CD14-positive monocyte (primary cell): ENCODE data around the gene IL3. TPM values are rescaled to one million over a fixed set of nuclear protein-coding genes. Genes with fewer than 3 reads are reported as not detected.

ENCODE experiments used
- DNase-seq, 3 donors: peaks; one replicate each; pipeline ENCODE4 v3.0.0-alpha.2; 2011 to 2022
- H2AFZ ChIP-seq: 2 replicates; pipeline ENCODE4 v1.6.0; 2012; ENCODE audit warnings: mild to moderate bottlenecking, low read depth, low read length, inconsistent platforms; ENCODE audit not compliant: insufficient read depth, poor library complexity, severe bottlenecking
- H3K27ac ChIP-seq, 2 donors: 1 replicate in 1 of 2; 2 replicates in 1 of 2; pipeline ENCODE4 v1.5.1; 2012 to 2013; ENCODE audit warnings: low read length in 2 of 2, control low read depth in 1 of 2, inconsistent platforms in 1 of 2, low read depth in 1 of 2, mild to moderate bottlenecking in 1 of 2
- H3K27me3 ChIP-seq, 2 donors: one replicate each; pipeline versions ENCODE4 v1.6.0 to v1.6.1; 2011 to 2013; ENCODE audit warnings: low read length in 2 of 2; ENCODE audit not compliant: control insufficient read depth in 2 of 2, insufficient read depth in 2 of 2
- H3K36me3 ChIP-seq, 2 donors: replicated peaks in 1 of 2; 1 replicate in 1 of 2; 2 replicates in 1 of 2; pipeline versions ENCODE4 v1.5.1 to v1.6.1; 2012 to 2013; ENCODE audit warnings: low read length in 2 of 2, control low read depth in 1 of 2, inconsistent platforms in 1 of 2, mild to moderate bottlenecking in 1 of 2; ENCODE audit not compliant: insufficient read depth in 2 of 2, control insufficient read depth in 1 of 2
- H3K4me1 ChIP-seq, 2 donors: 1 replicate in 1 of 2; 2 replicates in 1 of 2; pipeline versions ENCODE4 v1.5.1 to v1.6.1; 2012 to 2013; ENCODE audit warnings: low read length in 2 of 2, control low read depth in 1 of 2, inconsistent platforms in 1 of 2, mild to moderate bottlenecking in 1 of 2, moderate library complexity in 1 of 2; ENCODE audit not compliant: insufficient read depth in 2 of 2, control insufficient read depth in 1 of 2
- H3K4me2 ChIP-seq: replicated peaks from 2 replicates; pipeline ENCODE3; 2012; ENCODE audit warnings: low read length, moderate library complexity, mild to moderate bottlenecking; ENCODE audit not compliant: poor library complexity, severe bottlenecking; ENCODE audit errors: extremely low read depth
- H3K4me3 ChIP-seq, 3 experiments: fragments of 200-600 bp in 1 of 3; sonication (generic) in 1 of 3; replicated peaks in 1 of 3; 1 replicate in 2 of 3; 2 replicates in 1 of 3; pipeline ENCODE4 v1.5.1; 2011 to 2013; ENCODE audit warnings: low read length in 3 of 3, mild to moderate bottlenecking in 3 of 3, control low read depth in 2 of 3, low read depth in 2 of 3, inconsistent platforms in 1 of 3, moderate library complexity in 1 of 3
- H3K79me2 ChIP-seq: 2 replicates; pipeline ENCODE4 v1.6.0; 2012; ENCODE audit warnings: mild to moderate bottlenecking, control low read depth, inconsistent platforms, low read length, moderate library complexity; ENCODE audit not compliant: insufficient read depth
- H3K9ac ChIP-seq: 2 replicates; pipeline ENCODE4 v1.6.0; 2017; ENCODE audit warnings: low read length, mild to moderate bottlenecking; ENCODE audit not compliant: insufficient read depth, poor library complexity, severe bottlenecking
- H3K9me3 ChIP-seq, 2 donors: replicated peaks in 1 of 2; 1 replicate in 1 of 2; 2 replicates in 1 of 2; pipeline versions ENCODE4 v1.5.1 to v1.6.1; 2012 to 2013; ENCODE audit warnings: low read length in 2 of 2, control low read depth in 1 of 2; ENCODE audit not compliant: control insufficient read depth in 1 of 2, insufficient read depth in 1 of 2
- H4K20me1 ChIP-seq: 2 replicates; pipeline ENCODE4 v1.6.0; 2012; ENCODE audit warnings: mild to moderate bottlenecking, low read length, control low read depth, moderate library complexity; ENCODE audit not compliant: insufficient read depth
- H3K27ac Mint-ChIP-seq, 7 donors: one replicate each; pipeline ENCODE4 v1.8.0; 2020; ENCODE audit warnings: mild to moderate bottlenecking in 7 of 7, mixed read lengths in 7 of 7, moderate library complexity in 6 of 7, inconsistent platforms in 2 of 7
- H3K27me3 Mint-ChIP-seq, 3 donors: one replicate each; pipeline ENCODE4 v1.8.0; 2021 to 2022; ENCODE audit warnings: low read depth in 3 of 3, mild to moderate bottlenecking in 3 of 3, mixed read lengths in 3 of 3, moderate library complexity in 3 of 3, inconsistent platforms in 1 of 3
- H3K36me3 Mint-ChIP-seq, 2 donors: one replicate each; pipeline ENCODE4 v1.8.0; 2020; ENCODE audit warnings: mixed read lengths in 2 of 2, inconsistent platforms in 1 of 2, mild to moderate bottlenecking in 1 of 2
- H3K4me1 Mint-ChIP-seq: one replicate; pipeline ENCODE4 v1.8.0; 2020; ENCODE audit warnings: mild to moderate bottlenecking, mixed read lengths
- H3K4me3 Mint-ChIP-seq, 2 donors: one replicate each; pipeline ENCODE4 v1.8.0; 2020; ENCODE audit warnings: mild to moderate bottlenecking in 2 of 2, mixed read lengths in 2 of 2, moderate library complexity in 1 of 2
- H3K9me3 Mint-ChIP-seq, 7 donors: one replicate each; pipeline ENCODE4 v1.8.0; 2020 to 2022; ENCODE audit warnings: mixed read lengths in 7 of 7, mild to moderate bottlenecking in 6 of 7, moderate library complexity in 6 of 7, inconsistent platforms in 2 of 7
- CTCF ChIP-seq: fragments of 200-600 bp; IDR thresholded peaks from one replicate; pipeline ENCODE4 v1.8.0; 2022; ENCODE audit warnings: antibody characterized with exemption, mild to moderate bottlenecking
- WGBS: methylation state at CpG from one replicate; pipeline ENCODE4 v1.1.5; 2013; ENCODE audit warnings: missing lambda C conversion rate; ENCODE audit not compliant: insufficient coverage; 5-methylcytosine and 5-hydroxymethylcytosine counted together
- intact Hi-C, 2 donors: fragments of 100-400 bp; cut with micrococcal nuclease; formaldehyde crosslinking; loops; one replicate each; pipeline versions ENCODE4 v1.15.0 to v1.15.1; 2023
- polyA plus RNA-seq, 3 donors: library from polyadenylated mRNA; depleted of rRNA in 1 of 3; unstranded in 2 of 3; stranded (reverse) in 1 of 3; fragments of 300-500 nt in 2 of 3; fragments of >200 nt in 1 of 3; fragmentation: Illumina TruSeq in 2 of 3; gene quantifications; 1 replicate in 2 of 3; 2 replicates in 1 of 3; pipeline ENCODE4 v1.2.3, GENCODE V29; 2012 to 2021
- small RNA-seq: library from RNA; depleted of rRNA; stranded (forward); fragments of <200 nt; gene quantifications from one replicate; pipeline ENCODE3, GENCODE V24; 2012; ENCODE audit warnings: low read depth; ENCODE audit not compliant: insufficient read length

IL3 gene
- polyA plus RNA-seq, 3 donors = not detected

GRCh38 chr5:132112111-132112510 lies 51.7 kb downstream of the IL3 start:
- TF ChIP-seq CTCF = no peak
- H3K27ac Mint-ChIP-seq = no peak overlapping the region

More at GRCh38 chr5:132112111-132112510, 51.7 kb downstream of the IL3 start:
- peaks cover 17 to 28% of the 10 kb centered on the region in 2 donors for H3K4me1 ChIP-seq
- H3K79me2 ChIP-seq = no peaks in the 10 kb centered on the region
- no peak for DNase-seq
- no peak overlapping the region for H2AFZ ChIP-seq
- intact Hi-C loops = no loop called here
- peaks cover 0 to 5% of the 10 kb centered on the region in 2 donors for H3K36me3 Mint-ChIP-seq
- no peak overlapping the region for H3K4me3 Mint-ChIP-seq
- H3K36me3 ChIP-seq = no peaks in the 10 kb centered on the region
- peaks cover 38% of the 10 kb centered on the region for H3K4me1 Mint-ChIP-seq
- H3K27me3 ChIP-seq = no peaks in the 10 kb centered on the region
- peaks cover 0 to 4% of the 10 kb centered on the region in 2 donors for H3K9me3 ChIP-seq
- no peak overlapping the region for H3K9ac ChIP-seq
- H3K4me3 ChIP-seq = no peak overlapping the region
- H3K9me3 Mint-ChIP-seq = peaks cover 3 to 15% (median 6%) of the 10 kb centered on the region in 7 donors
- no peaks in the 10 kb centered on the region for H4K20me1 ChIP-seq
- no peak overlapping the region for H3K4me2 ChIP-seq
- H3K27me3 Mint-ChIP-seq = peaks cover 7 to 15% (median 10%) of the 10 kb centered on the region in 3 donors
- WGBS = no CpG with 5 or more reads among the region's 3 CpGs
- no peak overlapping the region for H3K27ac ChIP-seq

Small RNAs within 50 kb of the gene (small RNA-seq; reads per million reads assigned to genes)
- gene RF00285 = not detected

Other genes starting within 250 kb of the IL3 start
- gene MEIKIN, start 115.0 kb upstream of the IL3 start, polyA plus RNA-seq = 1 to 10 TPM in 2 of 3 donors, under 1 TPM in 1; 0.16 to 1.6 (median 1.6) TPM
- gene ACSL6, start 49.0 kb upstream of the IL3 start, polyA plus RNA-seq = under 1 TPM in 1 of 3 donors, not detected in 2; 0.45 TPM
- gene CSF2, start 13.1 kb downstream of the IL3 start, polyA plus RNA-seq = not detected
- gene P4HA2, start 167.2 kb downstream of the IL3 start, polyA plus RNA-seq = under 1 TPM; 0.12 to 0.99 (median 0.45) TPM
- not detected for gene PDLIM4, start 197.0 kb downstream of the IL3 start, polyA plus RNA-seq
- 10 to 100 TPM in 2 of 3 donors, 1 to 10 TPM in 1; 7.2 to 13.0 (median 12.2) TPM for gene SLC22A4, start 233.7 kb downstream of the IL3 start, polyA plus RNA-seq